WTC11 (cell line): ENCODE data around the gene IL10.

ENCODE experiments used
- CTCF ChIP-seq: fragments of 200-600 bp; IDR thresholded peaks from 2 replicates; pipeline ENCODE4 v1.8.0; 2022; ENCODE audit warnings: antibody characterized with exemption
- TCF7 ChIP-seq: sonication (generic); formaldehyde crosslinking; IDR thresholded peaks from 2 replicates; pipeline ENCODE4 v1.8.0; 2022; ENCODE audit warnings: mild to moderate bottlenecking, low read depth, missing genetic modification reagents, moderate library complexity
- TP53 ChIP-seq: sonication (generic); formaldehyde crosslinking; IDR thresholded peaks from 2 replicates; pipeline ENCODE4 v1.8.1; 2023; ENCODE audit warnings: mild to moderate bottlenecking, missing genetic modification reagents

GRCh38 chr1:206719169-206719839, 53.0 kb downstream of the IL10 start:
- no peak for TF ChIP-seq TP53 (CRISPR knock-in tag)
- no peak for TF ChIP-seq CTCF
- TF ChIP-seq TCF7, result no peak
